Measurements from ENCODE around the gene NXPH3.

Gene NXPH3

DNA sequence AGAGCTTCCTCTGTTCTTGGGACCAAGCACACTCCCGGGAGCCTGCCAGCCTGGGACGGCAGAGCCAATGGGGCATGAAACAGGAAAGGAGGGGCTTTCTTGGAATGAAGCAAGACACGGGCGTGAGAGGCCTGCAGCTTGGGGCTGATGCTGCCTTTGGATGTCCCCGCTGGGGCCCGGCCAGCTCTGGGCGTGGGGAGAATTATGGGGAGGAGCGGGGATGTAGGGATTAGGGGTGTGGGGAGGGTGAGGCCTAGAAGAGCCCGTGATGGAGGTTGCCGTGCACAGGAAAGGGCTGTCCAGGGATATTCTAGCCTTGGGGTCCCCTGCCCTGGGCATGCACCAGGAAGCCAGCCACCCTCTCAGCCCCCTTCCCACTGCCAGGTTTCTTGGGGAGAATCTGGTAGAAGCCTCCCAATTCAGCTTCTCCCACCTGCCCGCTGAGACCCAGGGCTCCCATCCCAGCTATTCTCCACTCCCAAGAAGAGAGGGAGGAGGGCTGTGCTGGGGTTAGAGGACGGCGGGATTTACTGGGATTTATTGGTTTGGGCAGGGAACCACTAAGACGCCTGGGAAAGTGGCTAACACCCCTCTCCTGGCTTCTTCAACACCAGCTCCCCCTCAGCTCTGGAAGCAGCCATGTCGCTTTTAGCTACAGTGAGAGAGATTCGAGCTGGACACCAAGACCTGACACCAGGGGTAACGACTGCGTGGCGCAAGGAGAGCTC is 20.0 kb upstream of the NXPH3 start:
- DNase-seq (ENCODE audit: low read depth): no peak
- no peak for TF ChIP-seq CTCF (IDR thresholded peaks at IDR 0.05; ENCODE audit: control insufficient read depth, insufficient read depth, low read depth, low read length, missing control alignments)
- H3K4me3 ChIP-seq (ENCODE audit: control insufficient read depth, low read depth, low read length): no peak overlapping the region

GRCh38 chr17:49556223-49556943 is 19.3 kb upstream of the NXPH3 start:
- DNase-seq (ENCODE audit: low read depth): no peak
- H3K4me3 ChIP-seq (ENCODE audit: control insufficient read depth, low read depth, low read length): no peak overlapping the region
- TF ChIP-seq CTCF (IDR thresholded peaks at IDR 0.05; ENCODE audit: control insufficient read depth, insufficient read depth, low read depth, low read length, missing control alignments): peak; percentile 99

DNA sequence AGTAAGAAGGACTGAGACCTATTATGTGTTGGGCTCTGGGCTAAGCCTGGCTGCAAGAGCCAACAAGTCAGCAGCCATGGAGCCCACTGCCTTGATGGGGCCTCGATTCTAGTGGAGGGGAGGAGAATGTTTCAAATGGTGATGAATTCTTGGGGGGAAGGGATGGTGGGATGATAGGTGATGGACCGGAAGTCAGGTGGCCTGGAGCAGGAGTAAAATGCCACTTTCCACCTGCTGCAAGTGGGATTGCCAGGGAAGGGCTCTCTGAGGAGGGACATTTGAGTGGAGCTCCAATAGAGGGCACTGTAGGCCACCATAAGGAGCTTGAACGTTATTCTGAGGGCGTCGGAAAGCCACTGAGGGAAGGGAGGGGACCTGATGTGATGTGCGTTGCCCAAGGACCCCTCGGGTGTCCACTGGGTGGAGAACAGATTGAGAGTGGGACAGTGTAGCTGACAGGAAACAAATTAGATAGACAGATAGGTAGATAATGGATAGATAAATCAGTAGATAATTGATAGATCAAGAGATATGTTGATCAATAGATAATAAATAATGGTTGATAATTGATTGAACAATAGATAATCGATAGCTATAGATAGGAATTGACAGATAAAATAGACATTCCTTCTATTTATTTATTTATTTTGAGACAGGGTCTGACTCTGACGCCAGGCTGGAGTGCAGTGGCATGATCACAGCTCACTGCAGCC is 18.2 kb upstream of the NXPH3 start:
- DNase-seq (ENCODE audit: low read depth): no peak
- peak; percentile 73 for TF ChIP-seq CTCF (IDR thresholded peaks at IDR 0.05; ENCODE audit: control insufficient read depth, insufficient read depth, low read depth, low read length, missing control alignments)
- no peak overlapping the region for H3K4me3 ChIP-seq (ENCODE audit: control insufficient read depth, low read depth, low read length)

GRCh38 chr17:49564638-49565037 is 11.0 kb upstream of the NXPH3 start:
- H3K4me3 ChIP-seq (ENCODE audit: control insufficient read depth, low read depth, low read length): no peak overlapping the region
- no peak for TF ChIP-seq CTCF (IDR thresholded peaks at IDR 0.05; ENCODE audit: control insufficient read depth, insufficient read depth, low read depth, low read length, missing control alignments)
- DNase-seq (ENCODE audit: low read depth): no peak

DNA sequence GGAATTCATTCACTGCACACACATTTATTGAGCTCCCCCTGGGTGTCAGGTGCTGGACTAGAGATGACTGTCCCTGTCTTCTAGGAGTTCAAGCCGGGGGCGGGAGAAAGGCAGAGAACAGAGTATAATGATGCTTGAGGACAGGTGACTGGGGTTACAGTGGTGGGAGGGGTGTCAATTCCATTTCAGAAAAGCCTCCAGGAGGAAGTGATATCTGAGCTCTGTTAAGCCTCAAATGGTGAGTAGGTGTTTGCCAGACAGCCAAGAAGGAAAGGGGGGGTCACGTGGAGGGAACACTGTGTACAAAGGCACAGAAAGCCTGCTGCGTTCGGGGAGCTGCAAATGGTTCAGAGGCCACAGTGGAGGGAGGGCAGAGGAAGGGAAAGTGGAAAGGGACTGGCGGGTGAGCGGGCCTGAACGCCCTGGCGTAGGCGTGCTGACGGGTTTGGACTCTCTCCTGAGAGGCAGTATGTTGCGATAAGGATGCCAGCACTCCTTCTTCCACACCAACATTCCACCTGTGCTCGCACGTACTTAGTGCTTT is 9.7 kb upstream of the NXPH3 start:
- no peak overlapping the region for H3K4me3 ChIP-seq (ENCODE audit: control insufficient read depth, low read depth, low read length)
- no peak for DNase-seq (ENCODE audit: low read depth)

More for the DNA sequence above, 9.7 kb upstream of the NXPH3 start:
- TF ChIP-seq CTCF (IDR thresholded peaks at IDR 0.05; ENCODE audit: control insufficient read depth, insufficient read depth, low read depth, low read length, missing control alignments): no peak

All from AG09309 (cell line).